GM23248 (cell line): Measurements from ENCODE around the gene ITGA6. TPM values are rescaled to one million over a fixed set of nuclear protein-coding genes. Genes with fewer than 3 reads are reported as not detected.

ENCODE experiments used
- DNase-seq: peaks from one replicate; pipeline ENCODE4 v3.0.0-alpha.2; 2015
- H2AFZ ChIP-seq: fragments of 200-600 bp; sonication (generic); 2 replicates; pipeline ENCODE4 v1.6.1; 2016; ENCODE audit warnings: antibody characterized with exemption
- H3F3A ChIP-seq: fragments of 200-600 bp; sonication (generic); 2 replicates; pipeline ENCODE4 v1.6.1; 2016; ENCODE audit warnings: mild to moderate bottlenecking, antibody characterized with exemption, mixed run types; ENCODE audit not compliant: insufficient read depth
- H3K27ac ChIP-seq: fragments of 200-600 bp; sonication (generic); 2 replicates; pipeline ENCODE4 v1.5.1; 2016; ENCODE audit warnings: mild to moderate bottlenecking
- H3K27me3 ChIP-seq: fragments of 200-600 bp; sonication (generic); replicated peaks from 2 replicates; pipeline ENCODE4 v1.6.1; 2016; ENCODE audit warnings: mild to moderate bottlenecking; ENCODE audit not compliant: insufficient read depth
- H3K36me3 ChIP-seq: fragments of 200-600 bp; sonication (generic); 2 replicates; pipeline ENCODE4 v1.6.1; 2016; ENCODE audit warnings: low read depth, mild to moderate bottlenecking
- H3K4me1 ChIP-seq: fragments of 200-600 bp; sonication (generic); 2 replicates; pipeline ENCODE4 v1.6.1; 2016; ENCODE audit warnings: mild to moderate bottlenecking; ENCODE audit not compliant: insufficient read depth
- H3K4me2 ChIP-seq: fragments of 200-600 bp; sonication (generic); one replicate; pipeline ENCODE4 v1.6.1; 2016; ENCODE audit warnings: mild to moderate bottlenecking; ENCODE audit not compliant: unreplicated experiment
- H3K4me3 ChIP-seq: fragments of 200-600 bp; sonication (generic); 2 replicates; pipeline ENCODE4 v1.5.1; 2016; ENCODE audit warnings: mild to moderate bottlenecking
- H3K79me2 ChIP-seq: fragments of 200-600 bp; sonication (generic); 2 replicates; pipeline ENCODE4 v1.6.1; 2016; ENCODE audit warnings: mild to moderate bottlenecking; ENCODE audit not compliant: insufficient read depth
- H3K9ac ChIP-seq: fragments of 200-600 bp; sonication (generic); 2 replicates; pipeline ENCODE4 v1.6.1; 2016; ENCODE audit warnings: mild to moderate bottlenecking
- H3K9me2 ChIP-seq: fragments of 200-600 bp; sonication (generic); 2 replicates; pipeline ENCODE4 v1.6.1; 2016; ENCODE audit warnings: mixed run types, mild to moderate bottlenecking, moderate library complexity; ENCODE audit not compliant: insufficient read depth
- H3K9me3 ChIP-seq: fragments of 200-600 bp; sonication (generic); one replicate; pipeline ENCODE4 v1.6.1; 2017; ENCODE audit warnings: low read depth
- H4K20me1 ChIP-seq: fragments of 200-600 bp; sonication (generic); 2 replicates; pipeline ENCODE4 v1.6.0; 2016; ENCODE audit not compliant: insufficient read depth
- EZH2 ChIP-seq: fragments of 200-600 bp; sonication (generic); IDR thresholded peaks from 2 replicates; pipeline ENCODE4 v1.6.1; 2018; ENCODE audit warnings: antibody characterized with exemption, mild to moderate bottlenecking; ENCODE audit not compliant: insufficient read depth, poor library complexity, severe bottlenecking
- EZH2phosphoT487 ChIP-seq: fragments of 200-600 bp; sonication (generic); IDR thresholded peaks from 2 replicates; pipeline ENCODE4 v1.6.1; 2018; ENCODE audit warnings: antibody characterized with exemption, moderate library complexity, mild to moderate bottlenecking, low read depth; ENCODE audit not compliant: insufficient read depth
- WGBS, 2 experiments: methylation state at CpG; one replicate each; pipeline ENCODE4 v1.1.6; 2015 to 2017; ENCODE audit warnings: low lambda C conversion rate in 2 of 2, low coverage in 1 of 2; ENCODE audit errors: missing lambda C conversion rate in 2 of 2; 5-methylcytosine and 5-hydroxymethylcytosine counted together
- in situ Hi-C: fragments of 300-500 bp; cut with MboI; formaldehyde crosslinking; loops from 2 replicates; pipeline ENCODE4 v1.15.0; 2020
- polyA plus RNA-seq: library from polyadenylated mRNA; unstranded; fragments of >200 nt; fragmentation: Nextera tagmentation; extraction: Ambion mirVana; gene quantifications from 2 replicates; pipeline ENCODE4 v1.2.1, GENCODE V29; 2016
- total RNA-seq: library from RNA; depleted of rRNA; stranded (reverse); fragments of >200 nt; shearing (Covaris generic); gene quantifications from 2 replicates; pipeline ENCODE4 v1.2.3, GENCODE V29; 2014; rRNA removed

ITGA6 gene
- total RNA-seq (45.4 and 47.7 TPM in 2 replicates), polyA plus RNA-seq (18.9 and 20.3 TPM in 2 replicates)

DNA sequence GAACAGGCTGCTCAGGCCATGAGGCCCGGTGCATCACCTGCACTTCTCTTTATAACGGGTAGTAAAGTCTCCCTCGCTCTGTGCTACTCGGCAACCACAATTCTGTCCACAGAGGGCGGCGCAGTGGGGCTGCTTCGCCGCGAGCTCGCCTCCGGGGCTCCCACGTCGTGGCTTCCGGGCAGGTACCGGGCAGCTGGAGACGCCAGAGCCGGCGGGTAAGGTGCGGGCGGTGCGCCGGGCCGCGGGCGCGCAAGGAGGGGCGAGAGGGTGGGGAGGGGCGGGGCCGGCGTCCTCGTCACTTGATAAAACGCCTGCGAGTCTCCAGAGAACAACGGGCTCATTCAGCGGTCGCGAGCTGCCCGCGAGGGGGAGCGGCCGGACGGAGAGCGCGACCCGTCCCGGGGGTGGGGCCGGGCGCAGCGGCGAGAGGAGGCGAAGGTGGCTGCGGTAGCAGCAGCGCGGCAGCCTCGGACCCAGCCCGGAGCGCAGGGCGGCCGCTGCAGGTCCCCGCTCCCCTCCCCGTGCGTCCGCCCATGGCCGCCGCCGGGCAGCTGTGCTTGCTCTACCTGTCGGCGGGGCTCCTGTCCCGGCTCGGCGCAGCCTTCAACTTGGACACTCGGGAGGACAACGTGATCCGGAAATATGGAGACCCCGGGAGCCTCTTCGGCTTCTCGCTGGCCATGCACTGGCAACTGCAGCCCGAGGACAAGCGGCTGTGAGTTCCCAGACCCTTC lies at the start of gene ITGA6:
TSS of gene ITGA6 (plus strand) at position 331 of the 734 bp plus-strand sequence.
- Histone ChIP-seq H3K79me2 (peaks cover 24% of the 10 kb centered on the region), H3K36me3 (no peaks in the 10 kb centered on the region), H3K4me2 (peak within 1 kb of the TSS; percentile 99)

DNA sequence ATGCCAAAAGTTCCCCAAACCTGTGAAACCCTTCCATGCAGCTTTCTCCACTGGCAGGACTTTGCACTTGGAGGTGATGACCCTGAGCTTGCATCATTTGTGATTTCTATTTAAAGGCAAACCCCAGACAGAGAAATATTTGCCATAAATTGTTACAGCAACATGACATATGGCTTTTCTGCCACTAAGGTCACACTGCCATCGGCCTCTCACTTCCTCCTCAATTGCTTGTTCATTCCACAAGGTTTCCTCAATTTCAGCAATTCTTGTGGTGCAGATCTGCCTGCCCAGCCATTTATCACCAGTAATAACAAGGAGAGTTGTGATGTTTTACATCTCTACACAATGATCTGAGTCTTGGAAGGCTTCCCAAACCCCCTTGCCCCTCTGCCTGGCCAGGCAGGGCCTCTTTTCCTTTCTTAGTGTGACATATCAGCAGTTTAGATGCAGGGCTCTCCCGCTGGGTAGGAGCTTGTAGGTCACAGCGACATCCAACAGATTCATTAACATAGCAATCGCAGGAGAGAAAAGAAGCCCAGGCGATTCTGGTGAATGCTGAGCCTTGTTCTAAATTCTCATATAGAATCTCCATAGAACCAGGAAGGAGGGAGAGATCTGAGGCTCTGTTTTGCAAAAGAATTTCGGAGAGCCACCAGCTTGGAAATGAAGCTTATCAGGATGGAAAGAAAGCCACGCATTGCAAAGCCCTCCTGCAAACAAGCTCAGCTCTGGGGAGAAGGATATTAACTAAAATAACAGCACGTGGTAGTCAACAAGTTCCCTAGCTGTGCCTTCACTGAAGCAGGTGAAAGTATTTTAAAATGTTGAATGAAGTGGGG lies 46.7 kb upstream of the ITGA6 start:
- Histone ChIP-seq H3K27me3 (no peaks in the 10 kb centered on the region), H3K4me1 (peaks cover 7% of the 10 kb centered on the region; the same call in 1 of the 2 replicates), H4K20me1 (no peaks in the 10 kb centered on the region), H3K9me2 (no peaks in the 10 kb centered on the region), H3K36me3 (no peaks in the 10 kb centered on the region), H3K79me2 (no peaks in the 10 kb centered on the region), H3K27ac (no peak overlapping the region), H3F3A (no peaks in the 10 kb centered on the region), H2AFZ (no peak overlapping the region; the same call in 1 of the 2 replicates), H3K4me2 (no peak overlapping the region), H3K9me3 (no peaks in the 10 kb centered on the region), H3K4me3 (no peak overlapping the region), H3K9ac (no peak overlapping the region)
- WGBS, 2 experiments = 43% methylated on average over 8 of the region's 8 CpGs
- TF ChIP-seq EZH2 (no peak), EZH2phosphoT487 (no peak)
- no peak for DNase-seq
- in situ Hi-C loops = no loop called here

More for the DNA sequence above, at the start of gene ITGA6:
- H4K20me1 ChIP-seq = no peaks in the 10 kb centered on the region
- WGBS, 2 experiments = 0 to 1% methylated on average over 36 to 67 of the region's 79 CpGs
- H3F3A ChIP-seq = peaks cover 12% of the 10 kb centered on the region
- no peaks in the 10 kb centered on the region for H3K27me3 ChIP-seq
- peak; percentile 75 for DNase-seq
- H3K9me3 ChIP-seq = no peaks in the 10 kb centered on the region
- peak within 1 kb of the TSS; percentile 85 for H3K4me3 ChIP-seq
- peak within 1 kb of the TSS; percentile 67 for H3K9ac ChIP-seq
- H3K9me2 ChIP-seq = no peaks in the 10 kb centered on the region
- TF ChIP-seq EZH2phosphoT487 (no peak), EZH2 (no peak)
- peak within 1 kb of the TSS; percentile 95 for H2AFZ ChIP-seq
- H3K4me1 ChIP-seq = 0 out of 2 replicates have a peak, but pooled peaks cover 11% of the 10 kb centered on the region
- no peak within 1 kb of the TSS for H3K27ac ChIP-seq
- in situ Hi-C loops = no loop called here

GRCh38 chr2:172381275-172382027 lies 45.9 kb upstream of the ITGA6 start:
- Histone ChIP-seq H3K9me2 (no peaks in the 10 kb centered on the region), H3K9ac (no peak overlapping the region), H3K4me3 (no peak overlapping the region), H3K27me3 (no peaks in the 10 kb centered on the region), H3K4me1 (peaks cover 7% of the 10 kb centered on the region; the same call in 1 of the 2 replicates), H3K4me2 (no peak overlapping the region), H3K36me3 (no peaks in the 10 kb centered on the region), H3K27ac (no peak overlapping the region), H3K9me3 (no peaks in the 10 kb centered on the region), H3F3A (no peaks in the 10 kb centered on the region), H3K79me2 (no peaks in the 10 kb centered on the region), H2AFZ (no peak overlapping the region), H4K20me1 (no peaks in the 10 kb centered on the region)
- DNase-seq = no peak
- in situ Hi-C loops = no loop called here
- TF ChIP-seq EZH2 (no peak), EZH2phosphoT487 (no peak)
- WGBS, 2 experiments = 39% methylated on average over 3 of the region's 3 CpGs

DNA sequence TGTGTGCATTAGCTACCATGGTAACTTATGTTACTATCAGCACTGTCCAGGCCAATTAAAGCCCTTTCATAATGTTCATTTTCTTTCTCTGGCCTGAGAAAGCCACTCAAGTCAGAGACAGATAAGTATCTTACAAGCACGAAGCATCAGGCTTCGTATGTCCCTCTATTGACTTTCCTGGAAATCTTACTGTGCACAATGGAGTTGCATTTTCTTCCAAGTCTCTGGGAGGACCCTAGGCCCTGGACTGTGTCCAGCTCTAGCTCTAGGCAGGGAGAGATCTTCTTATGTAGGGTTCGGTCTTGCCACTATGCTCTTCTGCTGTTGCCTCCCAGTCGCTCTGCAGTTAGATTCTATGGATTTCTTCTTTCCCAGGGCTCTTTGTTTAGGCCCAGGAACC lies 40.0 kb upstream of the ITGA6 start:
- Histone ChIP-seq H3K9me2 (no peaks in the 10 kb centered on the region), H3K4me2 (no peak overlapping the region), H4K20me1 (no peaks in the 10 kb centered on the region), H3K36me3 (no peaks in the 10 kb centered on the region), H3K27me3 (no peaks in the 10 kb centered on the region), H3K9me3 (no peaks in the 10 kb centered on the region), H3F3A (no peaks in the 10 kb centered on the region), H3K27ac (no peak overlapping the region), H3K4me1 (no peaks in the 10 kb centered on the region), H3K9ac (no peak overlapping the region), H3K4me3 (no peak overlapping the region), H3K79me2 (no peaks in the 10 kb centered on the region), H2AFZ (no peak overlapping the region)
- no peak for DNase-seq
- no peak for TF ChIP-seq EZH2
- no peak for TF ChIP-seq EZH2phosphoT487
- WGBS, 2 experiments = 72 to 76% methylated on average over 4 of the region's 4 CpGs
- in situ Hi-C loops = no loop called here
